LNCaP clone FGC (cell line): Measurements from ENCODE around the gene OPCML.

Experiments
- DNase-seq: peaks from one replicate; pipeline ENCODE4 v3.0.0-alpha.2; 2011; ENCODE audit warnings: low read depth
- H3K4me3 ChIP-seq: 2 replicates; pipeline ENCODE4 v1.5.1; 2011; ENCODE audit warnings: mild to moderate bottlenecking, low read depth, low read length, control low read depth
- TF ChIP-seq, protein P1 (sequence below): IDR thresholded peaks from 2 replicates; pipeline ENCODE4 v1.5.1; 2012; ENCODE audit warnings: mild to moderate bottlenecking; ENCODE audit not compliant: control insufficient read depth, insufficient read depth; ENCODE audit errors: extremely low read depth

OPCML gene

DNA sequence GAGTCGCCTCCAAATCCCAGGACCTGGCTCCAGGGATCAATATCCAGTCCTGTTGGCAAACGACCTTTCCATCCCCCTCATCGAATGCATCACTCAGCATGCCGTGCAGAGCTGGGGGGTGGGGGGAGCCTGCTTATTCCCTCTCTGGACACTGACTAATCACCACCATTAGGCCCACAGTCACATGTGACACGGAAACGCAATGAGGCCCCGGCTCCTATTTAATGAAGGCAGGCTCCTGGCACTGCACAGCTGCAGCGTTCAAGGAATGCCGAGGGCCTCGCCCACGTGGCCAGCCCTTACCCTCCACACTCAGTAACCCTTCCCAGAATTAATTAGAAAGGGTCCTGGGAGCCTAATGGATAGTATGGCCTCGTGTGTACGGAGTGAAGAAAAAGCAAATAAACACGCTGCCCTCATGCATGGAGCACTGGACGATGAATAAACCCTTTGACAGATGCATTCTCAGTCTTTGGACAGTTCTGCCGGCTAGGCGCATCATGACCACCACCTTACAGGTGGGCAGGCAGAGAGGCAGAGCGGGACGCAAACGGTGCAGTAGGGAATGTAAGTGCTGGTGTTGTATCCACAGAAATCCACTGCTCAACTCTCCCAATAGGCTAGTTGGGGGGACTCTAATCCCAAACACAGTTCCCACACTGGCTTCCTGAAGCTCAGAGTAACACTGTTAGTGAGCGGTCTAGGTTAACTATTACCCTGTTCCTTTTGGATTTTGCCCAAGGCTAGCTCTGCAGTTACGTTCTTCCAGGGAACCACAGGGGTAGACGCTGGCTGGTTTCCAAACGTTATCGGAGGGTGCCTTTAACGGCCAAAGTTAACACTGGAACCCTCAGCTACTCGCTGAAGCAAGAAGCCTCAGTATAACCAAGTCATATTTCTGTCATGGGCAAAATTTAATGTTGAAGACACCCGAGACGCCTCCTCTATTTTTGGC, 490.1 kb downstream of the OPCML start:
- TF ChIP-seq, protein P1, sequence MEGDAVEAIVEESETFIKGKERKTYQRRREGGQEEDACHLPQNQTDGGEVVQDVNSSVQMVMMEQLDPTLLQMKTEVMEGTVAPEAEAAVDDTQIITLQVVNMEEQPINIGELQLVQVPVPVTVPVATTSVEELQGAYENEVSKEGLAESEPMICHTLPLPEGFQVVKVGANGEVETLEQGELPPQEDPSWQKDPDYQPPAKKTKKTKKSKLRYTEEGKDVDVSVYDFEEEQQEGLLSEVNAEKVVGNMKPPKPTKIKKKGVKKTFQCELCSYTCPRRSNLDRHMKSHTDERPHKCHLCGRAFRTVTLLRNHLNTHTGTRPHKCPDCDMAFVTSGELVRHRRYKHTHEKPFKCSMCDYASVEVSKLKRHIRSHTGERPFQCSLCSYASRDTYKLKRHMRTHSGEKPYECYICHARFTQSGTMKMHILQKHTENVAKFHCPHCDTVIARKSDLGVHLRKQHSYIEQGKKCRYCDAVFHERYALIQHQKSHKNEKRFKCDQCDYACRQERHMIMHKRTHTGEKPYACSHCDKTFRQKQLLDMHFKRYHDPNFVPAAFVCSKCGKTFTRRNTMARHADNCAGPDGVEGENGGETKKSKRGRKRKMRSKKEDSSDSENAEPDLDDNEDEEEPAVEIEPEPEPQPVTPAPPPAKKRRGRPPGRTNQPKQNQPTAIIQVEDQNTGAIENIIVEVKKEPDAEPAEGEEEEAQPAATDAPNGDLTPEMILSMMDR = no peak
- DNase-seq = no peak
- no peak overlapping the region for H3K4me3 ChIP-seq

DNA sequence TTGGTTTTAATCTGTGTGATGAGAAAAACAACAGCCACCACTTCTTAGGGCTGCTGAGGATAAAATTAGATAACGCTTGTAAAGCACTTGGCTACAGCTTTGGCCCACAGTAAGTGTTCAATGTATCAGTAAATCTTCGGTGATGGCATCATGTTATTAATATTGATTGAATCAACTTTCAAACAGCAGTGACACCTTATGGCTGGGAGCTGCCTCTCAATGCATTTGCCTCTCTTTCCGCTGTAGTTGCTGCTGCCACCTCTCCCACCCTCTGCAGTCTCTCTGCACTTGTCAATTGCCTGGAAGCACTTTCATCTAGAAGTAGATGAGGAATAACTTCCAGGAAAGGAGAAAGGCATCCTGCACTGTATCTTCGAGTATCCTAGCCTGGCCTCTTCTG, 491.1 kb downstream of the OPCML start:
- TF ChIP-seq, protein P1 = 0 out of 2 replicates have a peak, but pooled peaks have one; percentile 14
- no peak for DNase-seq
- no peak overlapping the region for H3K4me3 ChIP-seq

GRCh38 chr11:133040289-133040900, 491.9 kb downstream of the OPCML start:
- no peak overlapping the region for H3K4me3 ChIP-seq
- TF ChIP-seq, protein P1 = no peak
- DNase-seq = no peak

DNA sequence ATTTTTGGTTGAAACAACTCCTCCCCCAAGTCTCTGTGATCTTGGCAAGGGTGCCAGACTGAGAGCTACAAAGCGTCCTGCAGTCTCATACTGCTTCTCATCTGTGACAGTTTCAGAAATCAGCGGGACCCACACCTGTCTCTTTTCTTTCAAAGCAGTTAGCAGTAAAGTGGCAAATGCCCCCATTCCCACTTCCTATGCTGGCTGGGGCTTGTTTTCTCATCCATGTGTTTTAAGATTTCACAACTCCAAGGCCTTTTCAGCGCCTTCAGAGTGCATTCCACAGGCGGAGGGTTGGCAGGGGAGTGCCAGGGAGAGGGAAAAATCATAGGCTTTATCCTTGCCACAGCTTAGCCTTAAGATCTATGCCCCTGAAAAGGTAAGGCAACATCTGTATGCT, 493.5 kb downstream of the OPCML start:
- no peak for DNase-seq
- H3K4me3 ChIP-seq = no peak overlapping the region
- TF ChIP-seq, protein P1 = no peak

- no peak overlapping the region for H3K4me3 ChIP-seq
- TF ChIP-seq, protein P1 = no peak
- no peak for DNase-seq
These were observed 497.4 kb downstream of the OPCML start for GRCh38 chr11:133034929-133035328.

GRCh38 chr11:133029107-133029506, 503.2 kb downstream of the OPCML start:
- TF ChIP-seq, protein P1 = no peak
- H3K4me3 ChIP-seq = no peak overlapping the region
- DNase-seq = no peak
